ENCODE data around the gene EOGT. TPM values are rescaled to one million over a fixed set of nuclear protein-coding genes. Genes with fewer than 3 reads are reported as not detected.

EOGT gene
- total RNA-seq, 4 donors from 2014 or later, result 26.1 to 47.9 (median 37.6) TPM

DNA sequence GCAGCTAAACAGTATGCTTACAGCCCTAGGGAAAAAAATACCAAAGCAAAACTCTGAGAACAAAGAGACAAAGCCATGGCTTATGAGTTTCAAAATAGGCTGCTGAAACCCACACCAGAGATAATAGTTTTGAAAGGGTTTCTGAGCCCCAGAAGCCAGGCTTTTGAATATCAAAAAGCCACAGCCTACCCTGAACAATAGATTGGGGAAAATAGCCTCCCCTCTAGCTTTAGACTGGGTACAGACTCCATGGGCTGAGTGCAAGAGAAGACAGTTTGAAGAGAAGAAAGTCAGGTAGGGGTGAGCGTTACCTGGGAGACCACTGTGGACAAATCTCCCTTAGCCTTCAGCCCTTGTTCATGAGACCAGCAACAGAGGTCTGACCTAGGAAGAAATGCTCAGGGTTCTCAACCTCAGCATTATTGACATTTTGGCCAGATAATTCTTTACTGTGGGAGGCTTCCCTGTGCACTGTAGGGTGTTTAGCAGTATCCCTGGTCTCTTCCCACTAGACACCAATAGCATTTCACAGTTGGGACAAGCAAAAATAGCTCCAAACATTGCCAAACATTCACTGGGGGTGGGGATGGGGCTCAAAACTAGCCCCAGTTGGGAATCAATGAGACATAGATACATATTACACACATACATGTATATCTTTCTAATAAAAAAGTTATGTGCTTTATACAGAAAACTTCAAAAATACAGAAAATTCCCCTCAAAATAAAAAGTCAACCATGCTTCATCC is 69.6 kb downstream of the EOGT start:
- ATAC-seq (ENCODE audit: low FRiP score), result no peak
- DNase-seq (ENCODE audit: low spot score), result no peak

GRCh38 chr3:68941055-68941454 is 72.4 kb downstream of the EOGT start:
- TF ChIP-seq, protein P1, sequence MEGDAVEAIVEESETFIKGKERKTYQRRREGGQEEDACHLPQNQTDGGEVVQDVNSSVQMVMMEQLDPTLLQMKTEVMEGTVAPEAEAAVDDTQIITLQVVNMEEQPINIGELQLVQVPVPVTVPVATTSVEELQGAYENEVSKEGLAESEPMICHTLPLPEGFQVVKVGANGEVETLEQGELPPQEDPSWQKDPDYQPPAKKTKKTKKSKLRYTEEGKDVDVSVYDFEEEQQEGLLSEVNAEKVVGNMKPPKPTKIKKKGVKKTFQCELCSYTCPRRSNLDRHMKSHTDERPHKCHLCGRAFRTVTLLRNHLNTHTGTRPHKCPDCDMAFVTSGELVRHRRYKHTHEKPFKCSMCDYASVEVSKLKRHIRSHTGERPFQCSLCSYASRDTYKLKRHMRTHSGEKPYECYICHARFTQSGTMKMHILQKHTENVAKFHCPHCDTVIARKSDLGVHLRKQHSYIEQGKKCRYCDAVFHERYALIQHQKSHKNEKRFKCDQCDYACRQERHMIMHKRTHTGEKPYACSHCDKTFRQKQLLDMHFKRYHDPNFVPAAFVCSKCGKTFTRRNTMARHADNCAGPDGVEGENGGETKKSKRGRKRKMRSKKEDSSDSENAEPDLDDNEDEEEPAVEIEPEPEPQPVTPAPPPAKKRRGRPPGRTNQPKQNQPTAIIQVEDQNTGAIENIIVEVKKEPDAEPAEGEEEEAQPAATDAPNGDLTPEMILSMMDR (IDR thresholded peaks at IDR 0.05), result no peak
- DNase-seq (ENCODE audit: low spot score) (no peak), ATAC-seq (ENCODE audit: low FRiP score) (no peak)

More for the DNA sequence above, 69.6 kb downstream of the EOGT start:
- TF ChIP-seq, protein P1 (IDR thresholded peaks at IDR 0.05), result no peak

DNA sequence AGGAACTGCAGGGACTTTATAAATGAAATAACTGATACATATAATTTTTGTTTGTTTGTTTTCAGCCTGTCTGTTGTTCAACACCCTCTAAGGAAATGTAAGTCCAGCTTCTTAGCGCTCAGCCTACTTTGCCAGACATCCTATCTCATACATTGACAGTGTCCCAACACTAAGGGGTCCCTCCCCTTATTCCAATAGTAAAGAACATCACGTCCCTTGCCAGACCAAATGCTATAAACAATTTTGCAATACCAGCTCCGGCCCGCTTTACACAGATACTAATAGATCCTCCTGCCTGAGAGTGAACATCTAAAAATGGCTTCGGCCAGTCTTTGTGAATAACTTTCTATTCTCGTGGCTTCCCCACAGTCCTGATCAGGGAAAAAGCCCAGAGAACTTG is 76.6 kb downstream of the EOGT start:
- TF ChIP-seq, protein P1 (IDR thresholded peaks at IDR 0.05), result no peak
- ATAC-seq (ENCODE audit: low FRiP score), result no peak
- no peak for DNase-seq (ENCODE audit: low spot score)

- TF ChIP-seq, protein P1 (IDR thresholded peaks at IDR 0.05), result no peak
- no peak for DNase-seq (ENCODE audit: low spot score)
- no peak for ATAC-seq (ENCODE audit: low FRiP score)
These were observed 77.7 kb downstream of the EOGT start for GRCh38 chr3:68935778-68936177.

- TF ChIP-seq, protein P1 (IDR thresholded peaks at IDR 0.05), result no peak
- ATAC-seq (ENCODE audit: low FRiP score) (no peak), DNase-seq (ENCODE audit: low spot score) (no peak)
These were observed 81.9 kb downstream of the EOGT start for GRCh38 chr3:68931406-68932149.

Small RNA genes lying within 50 kb of the gene (small RNA-seq; reads per million reads assigned to genes)
- not detected for gene MIR3136

Other genes with a start within 250 kb of the EOGT start
- not detected for gene TAFA4, start 81.1 kb downstream of the EOGT start, total RNA-seq
- gene TMF1, start 38.6 kb upstream of the EOGT start, total RNA-seq, result 10 to 100 TPM; 27.6 to 41.8 (median 30.2) TPM
- gene UBA3, start 66.7 kb upstream of the EOGT start, total RNA-seq, result 10 to 100 TPM; 39.1 to 78.8 (median 42.6) TPM
- gene ARL6IP5, start 71.3 kb upstream of the EOGT start, total RNA-seq, result 100 to 1,000 TPM; 113 to 215 (median 199) TPM
- not detected for gene LMOD3, start 108.9 kb upstream of the EOGT start, total RNA-seq